ENCODE data around the gene CAMK2B.

DNA sequence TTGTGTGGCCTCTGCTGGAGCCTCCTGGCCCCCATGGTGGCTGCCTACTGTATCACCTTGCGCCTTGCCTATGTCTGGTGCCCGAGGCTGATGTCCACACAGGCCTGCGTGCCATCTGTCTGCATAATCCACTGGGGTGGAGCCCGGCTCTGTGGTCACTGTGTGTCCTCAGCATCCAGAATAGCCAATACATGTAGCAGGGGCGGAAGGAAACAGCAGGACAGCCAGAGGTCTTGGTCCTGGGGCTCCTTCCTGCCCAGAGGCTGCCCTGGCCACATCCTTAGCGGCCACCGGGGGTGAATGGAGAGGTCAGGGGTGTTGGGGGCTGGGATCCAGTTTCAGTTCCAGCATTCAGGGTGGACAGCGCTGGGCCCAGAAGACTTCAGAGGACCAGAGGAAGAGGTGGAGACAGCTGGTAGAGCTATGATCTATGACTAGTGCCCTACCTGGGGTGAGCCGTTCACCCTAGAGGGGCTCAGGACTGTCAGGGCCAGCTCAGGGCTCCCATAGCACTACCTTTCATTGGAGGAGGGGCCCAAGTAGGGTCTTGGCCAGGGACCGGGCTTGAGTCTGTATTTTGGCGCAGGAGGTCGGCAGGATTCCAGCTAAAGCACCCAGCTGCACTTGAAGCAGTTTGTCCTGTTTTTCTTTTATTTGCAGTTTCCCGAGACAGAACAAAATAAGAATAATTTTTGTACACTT is 108.7 kb downstream of the CAMK2B start:
- TF ChIP-seq, protein P1, sequence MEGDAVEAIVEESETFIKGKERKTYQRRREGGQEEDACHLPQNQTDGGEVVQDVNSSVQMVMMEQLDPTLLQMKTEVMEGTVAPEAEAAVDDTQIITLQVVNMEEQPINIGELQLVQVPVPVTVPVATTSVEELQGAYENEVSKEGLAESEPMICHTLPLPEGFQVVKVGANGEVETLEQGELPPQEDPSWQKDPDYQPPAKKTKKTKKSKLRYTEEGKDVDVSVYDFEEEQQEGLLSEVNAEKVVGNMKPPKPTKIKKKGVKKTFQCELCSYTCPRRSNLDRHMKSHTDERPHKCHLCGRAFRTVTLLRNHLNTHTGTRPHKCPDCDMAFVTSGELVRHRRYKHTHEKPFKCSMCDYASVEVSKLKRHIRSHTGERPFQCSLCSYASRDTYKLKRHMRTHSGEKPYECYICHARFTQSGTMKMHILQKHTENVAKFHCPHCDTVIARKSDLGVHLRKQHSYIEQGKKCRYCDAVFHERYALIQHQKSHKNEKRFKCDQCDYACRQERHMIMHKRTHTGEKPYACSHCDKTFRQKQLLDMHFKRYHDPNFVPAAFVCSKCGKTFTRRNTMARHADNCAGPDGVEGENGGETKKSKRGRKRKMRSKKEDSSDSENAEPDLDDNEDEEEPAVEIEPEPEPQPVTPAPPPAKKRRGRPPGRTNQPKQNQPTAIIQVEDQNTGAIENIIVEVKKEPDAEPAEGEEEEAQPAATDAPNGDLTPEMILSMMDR (IDR thresholded peaks at IDR 0.05; ENCODE audit: borderline replicate concordance, extremely low read depth, low read length, poor library complexity, severe bottlenecking), result no peak
- TF ChIP-seq EZH2 (IDR thresholded peaks at IDR 0.05; ENCODE audit: borderline replicate concordance, low read depth, low read length, severe bottlenecking), result no peak
